Caco-2 (cell line): ENCODE data around the gene GCNT2. TPM values are rescaled to one million over a fixed set of nuclear protein-coding genes. Genes with fewer than 3 reads are reported as not detected.
A peak's percentile ranks its signal among the peaks of the same experiment; 100 is the strongest.

Experiments used
- BruUV-seq: library from RNA; stranded (reverse); fragments of 400-500 nt; replicated peaks from 2 replicates; lab custom pipeline; 2021; lab: Mats Ljungman, UMichigan
- CTCF ChIA-PET: fragments of 300-600 bp; sonication (Branson Sonifier 250); formaldehyde crosslinking; loops from one replicate; lab custom pipeline; 2022; ENCODE audit warnings: antibody characterized with exemption; lab: Charles Lee
- POLR2A ChIA-PET: fragments of 300-600 bp; sonication (Branson Sonifier 250); formaldehyde crosslinking; loops from one replicate; lab custom pipeline; 2022; ENCODE audit warnings: antibody characterized with exemption; lab: Charles Lee
- DNase-seq, 2 experiments: peaks; one replicate each; pipeline versions ENCODE4 v3.0.0 to v3.0.0-alpha.2; 2020 to 2022
- H3K27me3 ChIP-seq: replicated peaks from 2 replicates; pipeline ENCODE4 v1.6.0; 2011; ENCODE audit warnings: low read length; ENCODE audit not compliant: control insufficient read depth, insufficient read depth
- H3K36me3 ChIP-seq: 2 replicates; pipeline ENCODE4 v1.5.1; 2011; ENCODE audit warnings: low read length; ENCODE audit not compliant: control insufficient read depth, insufficient read depth
- H3K4me1 ChIP-seq: fragments of 250-450 bp; sonication (Bioruptor Pico); 2 replicates; pipeline ENCODE4 v1.5.1; 2020; ENCODE audit warnings: mild to moderate bottlenecking
- H3K4me3 ChIP-seq: 2 replicates; pipeline ENCODE4 v1.5.1; 2011; ENCODE audit warnings: low read depth, mild to moderate bottlenecking, control low read depth, low read length
- H3K9me3 ChIP-seq: fragments of 250-450 bp; sonication (Bioruptor Pico); 2 replicates; pipeline ENCODE4 v1.5.1; 2020; ENCODE audit warnings: mild to moderate bottlenecking, moderate library complexity
- H3K27ac Mint-ChIP-seq: one replicate; pipeline ENCODE4 v1.8.0; 2022; ENCODE audit warnings: mixed read lengths; ENCODE audit not compliant: unreplicated experiment
- H3K27me3 Mint-ChIP-seq: one replicate; pipeline ENCODE4 v1.8.0; 2022; ENCODE audit warnings: mixed read lengths; ENCODE audit not compliant: insufficient read depth, unreplicated experiment
- H3K36me3 Mint-ChIP-seq: one replicate; pipeline ENCODE4 v1.8.0; 2022; ENCODE audit warnings: mild to moderate bottlenecking, mixed read lengths; ENCODE audit not compliant: insufficient read depth, unreplicated experiment
- H3K4me1 Mint-ChIP-seq: one replicate; pipeline ENCODE4 v1.8.0; 2022; ENCODE audit warnings: low read depth, mixed read lengths; ENCODE audit not compliant: unreplicated experiment
- H3K4me3 Mint-ChIP-seq: one replicate; pipeline ENCODE4 v1.8.0; 2022; ENCODE audit warnings: mild to moderate bottlenecking, moderate library complexity, mixed read lengths; ENCODE audit not compliant: unreplicated experiment
- H3K9me3 Mint-ChIP-seq: one replicate; pipeline ENCODE4 v1.8.0; 2022; ENCODE audit warnings: mixed read lengths; ENCODE audit not compliant: unreplicated experiment
- intact Hi-C: fragments of 100-400 bp; cut with micrococcal nuclease; formaldehyde crosslinking; loops from one replicate; pipeline ENCODE4 v1.10.0; 2022; ENCODE audit not compliant: unreplicated experiment
- total RNA-seq: library from RNA; stranded (reverse); gene quantifications from 2 replicates; pipeline ENCODE4 v1.2.3, GENCODE V29; 2022
- TF ChIP-seq, protein P1 (sequence below), 2 experiments: fragments of 200-600 bp in 1 of 2; IDR thresholded peaks; 1 replicate in 1 of 2; 2 replicates in 1 of 2; pipeline versions ENCODE4 v1.5.1 to v1.8.0; 2011 to 2022; ENCODE audit warnings: antibody characterized with exemption in 1 of 2, control low read depth in 1 of 2, inconsistent platforms in 1 of 2, low read depth in 1 of 2, low read length in 1 of 2, mild to moderate bottlenecking in 1 of 2, moderate library complexity in 1 of 2; ENCODE audit not compliant: insufficient read depth in 1 of 2, severe bottlenecking in 1 of 2, unreplicated experiment in 1 of 2

GCNT2 gene
- total RNA-seq, 1 experiment from 2014 or later = 70.7 TPM

DNA sequence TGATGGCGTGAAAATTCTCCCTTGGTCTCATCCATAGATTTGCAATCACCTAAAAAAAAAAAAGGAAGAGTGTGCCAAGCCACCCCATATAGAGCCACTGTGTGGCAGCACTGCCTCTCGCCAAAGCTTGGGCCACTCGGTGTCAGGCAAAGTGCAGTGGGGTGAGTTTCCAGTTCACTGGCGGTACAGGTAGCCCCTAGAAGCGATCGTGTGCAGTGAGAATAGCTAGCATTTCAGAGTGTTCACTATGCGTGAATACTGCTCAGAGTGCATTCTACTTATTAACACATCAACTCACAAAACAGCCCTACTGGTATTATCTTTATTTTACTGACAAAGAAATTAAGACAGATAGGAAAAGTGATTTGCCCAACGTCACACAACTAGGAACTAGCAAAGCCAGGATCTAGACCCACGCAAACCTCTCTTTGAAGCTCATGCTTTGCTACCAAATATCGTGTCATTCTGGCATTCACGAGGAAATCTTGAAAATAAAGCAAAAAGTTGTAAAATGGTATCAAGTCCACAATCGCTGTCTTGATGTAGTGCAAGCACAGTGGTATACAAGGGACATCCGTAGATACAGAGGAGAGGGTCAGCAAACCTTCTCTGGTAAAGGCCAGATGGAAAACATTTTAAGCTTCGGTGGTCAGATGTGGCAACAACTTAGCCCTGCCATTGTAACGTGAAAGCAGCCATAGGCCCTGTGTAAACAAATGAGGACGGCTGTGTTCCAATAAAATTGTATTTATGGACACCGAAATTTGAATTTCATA is 10.4 kb upstream of the GCNT2 start:
- Mint-ChIP-seq H3K27me3 (no peaks in the 10 kb centered on the region), H3K4me3 (no peak overlapping the region), H3K36me3 (no peaks in the 10 kb centered on the region), H3K27ac (peak overlapping the region; percentile 66), H3K4me1 (peaks cover 22% of the 10 kb centered on the region), H3K9me3 (no peaks in the 10 kb centered on the region)
- Histone ChIP-seq H3K36me3 (no peaks in the 10 kb centered on the region), H3K4me1 (peaks cover 15% of the 10 kb centered on the region), H3K9me3 (no peaks in the 10 kb centered on the region), H3K4me3 (no peak overlapping the region), H3K27me3 (no peaks in the 10 kb centered on the region)
- TF ChIP-seq, protein P1, sequence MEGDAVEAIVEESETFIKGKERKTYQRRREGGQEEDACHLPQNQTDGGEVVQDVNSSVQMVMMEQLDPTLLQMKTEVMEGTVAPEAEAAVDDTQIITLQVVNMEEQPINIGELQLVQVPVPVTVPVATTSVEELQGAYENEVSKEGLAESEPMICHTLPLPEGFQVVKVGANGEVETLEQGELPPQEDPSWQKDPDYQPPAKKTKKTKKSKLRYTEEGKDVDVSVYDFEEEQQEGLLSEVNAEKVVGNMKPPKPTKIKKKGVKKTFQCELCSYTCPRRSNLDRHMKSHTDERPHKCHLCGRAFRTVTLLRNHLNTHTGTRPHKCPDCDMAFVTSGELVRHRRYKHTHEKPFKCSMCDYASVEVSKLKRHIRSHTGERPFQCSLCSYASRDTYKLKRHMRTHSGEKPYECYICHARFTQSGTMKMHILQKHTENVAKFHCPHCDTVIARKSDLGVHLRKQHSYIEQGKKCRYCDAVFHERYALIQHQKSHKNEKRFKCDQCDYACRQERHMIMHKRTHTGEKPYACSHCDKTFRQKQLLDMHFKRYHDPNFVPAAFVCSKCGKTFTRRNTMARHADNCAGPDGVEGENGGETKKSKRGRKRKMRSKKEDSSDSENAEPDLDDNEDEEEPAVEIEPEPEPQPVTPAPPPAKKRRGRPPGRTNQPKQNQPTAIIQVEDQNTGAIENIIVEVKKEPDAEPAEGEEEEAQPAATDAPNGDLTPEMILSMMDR (IDR thresholded peaks at IDR 0.05; ENCODE audit: insufficient read depth in 1 of 2, low read depth in 1 of 2, low read length in 1 of 2, severe bottlenecking in 1 of 2, unreplicated experiment in 1 of 2) = peak; percentile 56 to 87
- ChIA-PET POLR2A (interaction anchor here (0.8 kb wide), 1 partner anchor 11 kb away, joined by 3 read pairs; the partner anchor contains the start of gene GCNT2), CTCF (interaction anchor here (0.7 to 2.0 kb wide), 4 partner anchors 9 to 65 kb away, joined by 3 to 5 read pairs (median 4); no protein-coding TSS in a partner anchor)
- intact Hi-C loops = loop anchor here (1.0 to 2.0 kb wide), 6 partner anchors 56 to 291 kb away; partner anchors contain the start of genes C6orf52 and PAK1IP1
- DNase-seq = peak; percentile 80
- no TSS peak for BruUV-seq

GRCh38 chr6:10511477-10511876 is 9.7 kb upstream of the GCNT2 start:
- no peak overlapping the region for H3K4me3 Mint-ChIP-seq
- no peaks in the 10 kb centered on the region for H3K36me3 ChIP-seq
- H3K4me3 ChIP-seq = no peak overlapping the region
- H3K4me1 Mint-ChIP-seq = peaks cover 22% of the 10 kb centered on the region
- TF ChIP-seq, protein P1 (IDR thresholded peaks at IDR 0.05; ENCODE audit: insufficient read depth in 1 of 2, low read depth in 1 of 2, low read length in 1 of 2, severe bottlenecking in 1 of 2, unreplicated experiment in 1 of 2) = no peak
- no peaks in the 10 kb centered on the region for H3K36me3 Mint-ChIP-seq
- intact Hi-C loops = loop anchor here (2.0 kb wide), 3 partner anchors 55 to 183 kb away; partner anchors contain the start of genes C6orf52 and PAK1IP1
- H3K27me3 Mint-ChIP-seq = no peaks in the 10 kb centered on the region
- CTCF ChIA-PET = interaction anchor here (1.4 to 2.0 kb wide), 2 partner anchors 11 to 17 kb away, joined by 3 to 5 read pairs; no protein-coding TSS in a partner anchor
- POLR2A ChIA-PET = interaction anchor here (0.8 kb wide), 1 partner anchor 10 kb away, joined by 3 read pairs; the partner anchor contains the start of gene GCNT2
- DNase-seq = no peak
- BruUV-seq = no TSS peak
- no peaks in the 10 kb centered on the region for H3K27me3 ChIP-seq
- H3K9me3 ChIP-seq = no peaks in the 10 kb centered on the region
- H3K27ac Mint-ChIP-seq = peak overlapping the region; percentile 40
- H3K9me3 Mint-ChIP-seq = no peaks in the 10 kb centered on the region
- H3K4me1 ChIP-seq = peaks cover 15% of the 10 kb centered on the region

- POLR2A ChIA-PET = no interaction called here
- H3K27me3 Mint-ChIP-seq = no peaks in the 10 kb centered on the region
These were observed 7.6 kb upstream of the GCNT2 start for GRCh38 chr6:10513544-10513943.

More at GRCh38 chr6:10513544-10513943, 7.6 kb upstream of the GCNT2 start:
- TF ChIP-seq, protein P1 (IDR thresholded peaks at IDR 0.05; ENCODE audit: insufficient read depth in 1 of 2, low read depth in 1 of 2, low read length in 1 of 2, severe bottlenecking in 1 of 2, unreplicated experiment in 1 of 2) = no peak
- DNase-seq = no peak
- no peak overlapping the region for H3K4me3 ChIP-seq
- BruUV-seq = no TSS peak
- no peaks in the 10 kb centered on the region for H3K27me3 ChIP-seq
- Mint-ChIP-seq H3K27ac (no peak overlapping the region), H3K4me1 (peaks cover 26% of the 10 kb centered on the region), H3K9me3 (no peaks in the 10 kb centered on the region), H3K4me3 (no peak overlapping the region), H3K36me3 (no peaks in the 10 kb centered on the region)
- intact Hi-C loops = no loop called here
- CTCF ChIA-PET = no interaction called here
- H3K4me1 ChIP-seq = peaks cover 18% of the 10 kb centered on the region
- no peaks in the 10 kb centered on the region for H3K9me3 ChIP-seq
- no peaks in the 10 kb centered on the region for H3K36me3 ChIP-seq
